GM21723 (cell line): ENCODE measurements around the gene PCK2.
A peak's percentile ranks its signal among the peaks of the same experiment; 100 is the strongest.

ENCODE experiments used
- ATAC-seq: cut with Tn5 transposase; IDR thresholded peaks from one replicate; pipeline ENCODE4 v1.9.1; 2021; ENCODE audit warnings: mild to moderate bottlenecking, moderate library complexity; ENCODE audit not compliant: unreplicated experiment

The PCK2 gene

DNA sequence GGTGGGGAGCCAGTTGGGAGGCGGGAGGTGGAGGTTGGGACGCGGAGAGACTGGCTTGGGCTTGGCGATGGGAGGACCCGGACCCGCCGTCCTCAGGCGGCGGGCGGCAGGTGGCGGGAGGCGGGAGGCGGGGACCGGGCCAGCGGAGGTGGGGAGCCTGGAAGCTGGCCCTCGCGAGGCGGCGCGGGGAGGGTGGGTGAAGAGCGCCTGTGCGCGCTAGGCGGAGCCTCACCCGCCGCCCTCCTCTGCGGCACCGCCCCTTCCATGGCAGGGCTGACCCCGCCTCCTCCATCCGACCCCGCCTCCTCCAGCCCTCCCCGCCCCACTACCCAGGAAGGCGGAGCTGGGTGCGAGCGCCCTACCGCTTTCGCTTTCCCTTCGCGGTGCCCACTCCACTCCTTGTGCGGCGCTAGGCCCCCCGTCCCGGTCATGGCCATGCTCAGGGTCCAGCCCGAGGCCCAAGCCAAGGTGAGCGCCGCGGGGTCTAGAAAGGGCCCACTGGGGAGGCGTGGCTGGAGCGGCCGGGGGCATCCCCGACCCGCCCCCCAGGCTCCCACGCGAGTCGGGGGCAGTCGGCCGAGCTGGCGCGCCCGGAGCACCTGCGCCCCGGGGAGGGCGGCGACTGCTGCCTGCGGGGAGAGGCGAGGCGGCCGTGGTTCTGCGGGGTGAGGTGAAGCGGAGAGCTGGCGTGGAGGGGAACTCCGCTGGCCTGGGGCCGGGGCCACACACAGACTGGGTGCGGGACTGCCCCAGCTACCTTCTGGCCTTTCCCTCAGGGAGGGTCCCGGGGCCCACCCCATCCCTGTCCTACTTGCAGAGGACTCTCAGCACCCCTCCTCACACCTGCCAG lies 41.9 kb downstream of the PCK2 start, which contains the start of gene PSME1:
TSS of gene PSME1 (plus strand) at position 361 of the 850 bp plus-strand sequence. CDS start at position 430, 69 bp downstream.
- ATAC-seq: peak; percentile 76

DNA sequence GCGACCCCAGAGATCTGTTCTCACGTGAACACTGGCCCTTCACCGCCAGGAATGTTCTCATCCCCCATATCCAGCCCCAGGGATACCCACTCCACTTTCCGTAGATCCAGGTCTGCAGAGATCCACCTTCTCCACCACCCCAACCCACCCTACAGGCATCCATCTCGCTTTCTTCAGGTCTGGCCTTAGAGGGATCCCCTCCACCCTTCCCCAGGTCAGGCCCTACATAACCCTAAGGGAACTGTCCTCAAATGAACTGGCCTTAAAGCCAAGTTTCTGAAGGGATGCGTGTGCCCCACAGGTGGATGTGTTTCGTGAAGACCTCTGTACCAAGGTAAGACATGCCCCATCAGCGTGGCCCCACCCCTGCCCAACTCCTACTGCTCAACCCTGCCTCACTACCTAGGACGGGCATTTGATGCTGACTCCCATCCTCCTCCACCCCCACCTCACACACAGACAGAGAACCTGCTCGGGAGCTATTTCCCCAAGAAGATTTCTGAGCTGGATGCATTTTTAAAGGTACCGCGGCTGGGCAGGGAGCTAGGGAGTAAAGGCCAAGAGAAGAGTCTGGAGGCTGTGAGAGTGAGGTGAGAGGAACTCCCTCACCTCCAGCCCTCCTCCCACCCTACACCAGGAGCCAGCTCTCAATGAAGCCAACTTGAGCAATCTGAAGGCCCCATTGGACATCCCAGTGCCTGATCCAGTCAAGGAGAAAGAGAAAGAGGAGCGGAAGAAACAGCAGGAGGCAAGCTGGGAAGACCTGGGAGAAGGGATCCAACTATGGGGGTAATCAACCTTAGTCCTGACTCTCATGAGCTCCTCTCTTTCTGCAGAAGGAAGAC lies 42.8 kb downstream of the PCK2 start:
- no peak for ATAC-seq

DNA sequence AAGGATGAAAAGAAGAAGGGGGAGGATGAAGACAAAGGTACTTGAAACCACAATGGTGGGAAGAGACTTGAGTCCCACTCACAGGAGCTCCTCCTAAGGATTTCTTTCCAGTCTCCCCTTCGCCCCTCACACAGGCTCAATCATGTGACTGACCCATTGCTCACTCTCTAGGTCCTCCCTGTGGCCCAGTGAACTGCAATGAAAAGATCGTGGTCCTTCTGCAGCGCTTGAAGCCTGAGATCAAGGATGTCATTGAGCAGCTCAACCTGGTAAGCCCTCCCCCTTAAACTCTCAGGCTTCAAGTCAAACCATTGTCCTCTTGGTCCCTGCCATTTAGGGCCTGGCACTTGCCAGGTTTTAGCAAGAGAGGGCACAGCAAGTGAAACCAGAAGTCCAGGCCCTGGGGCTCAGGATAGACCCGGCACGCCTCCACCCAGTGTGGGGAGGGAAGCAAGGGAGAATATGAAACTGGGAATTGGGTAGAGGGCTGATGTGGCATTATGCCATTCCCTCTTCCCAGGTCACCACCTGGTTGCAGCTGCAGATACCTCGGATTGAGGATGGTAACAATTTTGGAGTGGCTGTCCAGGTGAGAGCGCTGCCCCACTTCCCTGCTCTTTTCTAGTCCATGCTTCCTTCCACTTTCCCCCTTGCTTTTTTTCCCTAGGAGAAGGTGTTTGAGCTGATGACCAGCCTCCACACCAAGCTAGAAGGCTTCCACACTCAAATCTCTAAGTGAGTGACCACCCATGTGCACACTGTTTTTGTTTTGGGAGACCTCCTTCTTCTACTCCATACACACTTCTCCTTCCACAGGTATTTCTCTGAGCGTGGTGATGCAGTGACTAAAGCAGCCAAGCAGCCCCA lies 43.7 kb downstream of the PCK2 start:
- no peak for ATAC-seq

DNA sequence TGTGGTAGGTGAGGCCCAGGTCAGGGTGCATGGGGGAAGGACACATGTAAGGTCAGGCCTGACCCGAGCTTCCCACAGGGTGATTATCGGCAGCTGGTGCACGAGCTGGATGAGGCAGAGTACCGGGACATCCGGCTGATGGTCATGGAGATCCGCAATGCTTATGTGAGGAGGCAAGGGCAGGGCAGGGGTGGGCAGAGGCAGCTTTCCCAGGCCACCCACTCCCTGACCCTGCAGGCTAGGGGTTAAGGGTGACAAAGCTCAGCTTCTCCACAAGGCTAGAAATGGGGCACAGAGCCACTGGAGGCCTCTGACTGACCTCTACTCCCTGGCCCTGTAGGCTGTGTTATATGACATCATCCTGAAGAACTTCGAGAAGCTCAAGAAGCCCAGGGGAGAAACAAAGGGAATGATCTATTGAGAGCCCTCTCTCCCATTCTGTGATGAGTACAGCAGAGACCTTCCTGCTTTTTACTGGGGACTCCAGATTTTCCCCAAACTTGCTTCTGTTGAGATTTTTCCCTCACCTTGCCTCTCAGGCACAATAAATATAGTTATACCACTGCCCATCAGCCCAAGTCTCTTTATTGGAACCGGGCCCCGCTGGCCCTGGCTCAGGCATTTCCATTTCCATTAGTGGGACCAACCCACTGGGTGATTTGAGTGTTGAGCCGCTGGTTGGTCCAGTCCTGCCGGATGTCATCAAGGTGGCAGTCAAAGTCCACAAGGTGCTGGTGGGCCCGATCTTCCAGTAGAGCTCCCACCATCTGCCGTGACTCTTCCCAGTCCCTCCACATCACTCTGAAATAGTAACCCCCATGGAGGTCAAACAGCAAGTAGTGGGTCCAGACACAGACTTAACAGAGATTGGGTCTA lies 44.5 kb downstream of the PCK2 start:
- no peak for ATAC-seq

DNA sequence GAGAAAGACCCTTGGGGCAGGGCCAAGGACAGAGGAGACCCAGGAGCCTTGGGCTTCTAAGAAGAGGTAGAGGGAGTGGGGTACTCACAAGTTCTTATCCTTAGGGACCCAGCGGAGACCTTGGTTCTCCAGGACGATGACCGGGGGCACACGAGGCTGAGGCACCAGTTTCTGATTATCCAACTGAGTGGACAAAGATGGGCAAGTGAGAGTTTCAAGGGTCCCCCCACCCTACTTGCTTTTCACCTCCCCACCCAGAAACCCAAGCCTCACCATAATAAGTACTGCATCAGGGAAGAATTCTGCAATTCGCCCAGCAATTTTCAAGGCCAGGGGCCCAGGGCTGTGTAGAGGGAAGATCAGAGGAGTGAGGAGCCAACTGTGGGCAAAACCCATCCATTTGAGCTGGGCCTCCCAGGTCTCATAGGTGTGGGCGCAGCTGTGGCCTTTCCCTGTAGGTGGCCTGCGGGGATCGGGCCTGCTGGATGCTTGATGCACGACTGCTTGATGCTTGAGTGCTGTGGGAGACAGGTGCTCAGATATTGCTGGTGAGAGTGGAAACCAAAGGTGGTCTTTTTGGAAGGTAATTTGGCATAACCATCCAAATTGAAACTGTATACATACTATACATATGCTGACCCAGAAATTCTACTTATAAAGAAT lies 45.3 kb downstream of the PCK2 start:
- ATAC-seq: no peak

DNA sequence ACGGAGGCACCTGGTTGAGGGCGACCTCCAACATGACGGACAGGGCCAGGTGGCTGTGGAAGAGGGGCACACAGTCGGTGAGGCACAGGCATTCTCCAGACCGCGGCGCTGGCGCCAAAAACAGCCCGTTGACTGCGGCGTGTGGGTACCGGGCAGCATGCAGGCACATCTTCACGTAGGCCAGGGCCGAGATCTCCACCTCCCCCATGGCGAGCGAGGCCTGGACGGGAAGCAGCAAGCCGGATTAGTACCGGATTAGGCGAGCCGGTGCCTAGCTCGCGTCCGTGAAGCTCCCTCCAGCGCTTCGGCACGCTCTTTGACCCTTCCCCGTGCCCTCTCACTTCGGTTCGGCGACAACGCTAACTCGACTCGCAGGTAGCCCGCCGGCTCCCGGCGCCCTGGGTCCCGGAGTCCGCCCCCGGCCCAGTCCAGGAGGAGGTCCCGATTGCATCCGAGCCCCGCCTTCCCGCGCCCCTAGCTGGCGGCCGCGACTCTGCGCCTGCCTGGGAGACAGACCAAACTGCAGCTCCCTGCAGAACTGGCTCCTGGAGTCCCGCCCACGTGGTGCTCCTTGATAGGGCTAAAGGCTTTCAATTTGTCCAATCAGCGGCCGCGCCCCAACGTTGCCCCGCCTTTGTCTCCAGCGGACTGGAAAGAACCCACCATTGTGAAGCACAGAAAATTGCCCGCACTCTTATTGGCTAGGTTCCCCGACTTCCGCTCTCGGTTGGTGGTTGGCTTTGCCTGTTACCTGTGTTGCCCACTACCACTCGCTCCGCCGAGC lies 47.2 kb downstream of the PCK2 start, which contains the start of gene EMC9:
TSS of gene EMC9 (minus strand) at position 495 of the 784 bp plus-strand sequence. CDS start at position 208, 287 bp downstream.
- peak; percentile 85 for ATAC-seq

DNA sequence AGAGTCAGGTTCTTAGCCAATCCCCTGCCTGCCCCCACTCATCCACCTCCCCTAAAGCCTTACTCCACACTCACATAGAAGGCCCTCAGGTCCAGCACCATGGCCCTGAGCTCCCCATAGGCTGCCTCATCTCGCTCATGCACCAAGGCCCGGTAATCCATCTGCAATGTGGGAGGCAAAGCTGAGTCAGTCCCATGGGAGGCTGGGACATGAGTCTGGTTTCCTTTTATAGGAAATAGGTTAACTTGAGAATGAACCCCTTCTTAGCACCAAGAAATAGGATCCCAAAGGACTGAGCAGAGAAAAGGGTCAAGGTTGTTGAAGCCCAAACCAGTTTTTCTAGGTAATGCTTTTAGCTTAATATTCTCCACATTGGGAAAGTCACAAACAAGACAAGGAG lies 49.4 kb downstream of the PCK2 start:
- ATAC-seq: no peak

DNA sequence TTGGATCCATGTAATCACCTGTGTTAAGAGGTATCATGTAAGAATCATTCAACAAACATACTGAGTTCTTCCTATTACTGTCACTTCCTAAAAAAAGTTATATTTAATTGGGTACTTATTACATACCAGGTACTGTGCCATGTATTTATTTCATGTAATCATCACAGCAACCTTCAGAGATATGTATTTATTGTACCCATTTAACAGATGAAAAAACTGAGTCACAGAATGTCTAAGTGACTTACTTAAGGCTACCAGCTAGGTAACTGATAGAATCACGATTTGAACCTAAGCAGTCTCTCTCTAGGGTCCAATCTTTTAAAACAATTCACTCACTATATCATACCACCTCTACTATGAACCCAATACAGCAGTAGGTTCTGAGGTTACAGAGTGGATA lies 50.3 kb downstream of the PCK2 start:
- ATAC-seq: no peak

DNA sequence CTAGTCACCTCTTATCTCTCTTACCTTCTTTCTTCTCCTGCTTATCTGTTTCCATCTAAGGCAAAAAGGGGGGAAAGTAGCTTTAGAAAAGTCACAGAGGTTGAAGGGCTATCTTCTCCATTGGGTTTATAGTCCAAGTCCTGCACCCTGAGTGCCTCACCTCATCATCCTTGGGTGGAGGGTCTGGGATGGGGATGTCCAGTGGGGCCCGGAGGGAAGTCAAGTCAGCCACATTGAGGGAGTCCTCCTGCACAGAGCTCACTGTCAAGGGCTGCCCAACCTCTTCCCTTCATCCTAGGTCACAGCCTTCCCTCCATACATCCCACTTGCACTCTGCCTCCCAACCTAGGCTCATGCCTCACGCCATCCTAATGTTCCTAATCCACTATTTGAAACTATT lies 51.1 kb downstream of the PCK2 start:
- ATAC-seq: no peak

DNA sequence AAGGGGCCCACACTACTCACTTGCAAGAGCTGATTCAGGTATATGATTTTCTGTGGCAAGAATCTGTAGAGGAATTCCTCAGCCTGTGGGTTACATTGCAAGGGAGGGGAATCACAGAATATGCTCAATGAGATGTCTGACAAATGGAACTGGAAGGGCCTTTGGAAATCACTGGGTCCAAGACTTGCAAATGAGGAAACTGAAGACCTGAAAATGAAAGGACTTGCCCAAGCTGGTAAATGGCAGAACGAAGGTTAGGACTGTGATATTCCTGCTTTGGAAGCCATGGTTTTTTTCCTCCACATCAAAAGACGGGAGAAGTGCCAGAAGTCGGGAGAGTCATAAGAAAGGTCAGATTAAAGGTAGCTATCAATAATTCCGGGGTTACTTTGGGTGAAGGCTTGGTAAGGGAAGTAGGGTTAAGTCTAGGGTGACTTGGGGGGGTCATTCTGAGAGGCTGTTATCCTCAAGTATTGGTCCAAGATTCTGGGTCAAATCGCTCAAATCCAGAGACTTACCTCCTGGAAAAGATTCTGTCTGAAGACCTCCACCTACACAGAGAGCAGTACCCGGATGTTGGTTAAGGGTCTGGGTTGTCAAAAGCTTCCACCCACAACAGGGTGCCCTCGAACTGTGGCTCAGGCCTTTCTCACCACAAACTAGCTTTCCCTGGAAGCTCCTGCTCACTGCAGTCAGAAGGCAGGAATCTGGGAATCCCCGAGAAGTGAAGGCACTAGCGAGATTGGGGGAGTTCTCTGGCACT lies 51.8 kb downstream of the PCK2 start:
- ATAC-seq: no peak

DNA sequence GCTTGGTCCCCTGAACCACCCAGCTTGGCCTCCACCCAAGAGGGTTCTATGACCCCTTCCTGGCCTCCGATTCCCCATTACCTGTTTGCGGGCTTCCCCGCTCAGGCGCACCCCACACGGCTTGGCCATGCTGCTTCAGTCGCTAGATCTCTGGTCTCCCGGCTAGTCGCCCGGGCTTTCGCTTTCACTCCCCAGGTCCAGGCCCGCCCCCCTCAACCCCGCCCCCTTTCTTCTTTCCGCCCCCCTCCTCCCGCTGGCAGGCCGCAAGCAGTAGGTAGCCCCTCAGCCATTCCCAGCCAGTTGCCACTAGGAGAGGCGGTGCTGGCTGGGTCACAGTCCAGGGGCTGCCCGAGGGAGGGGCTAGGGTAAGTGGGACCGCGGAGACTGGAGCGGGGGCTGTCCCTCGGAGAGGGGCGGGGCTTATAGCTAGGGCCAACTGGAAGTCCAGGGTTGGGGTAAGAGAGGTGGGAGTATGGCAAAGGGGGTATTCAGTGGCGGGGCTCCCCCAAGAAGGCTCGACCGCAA lies 52.4 kb downstream of the PCK2 start, which contains the start of gene PSME2:
TSS of gene PSME2 (minus strand) at position 158 of the 525 bp plus-strand sequence. CDS start at position 129, 29 bp downstream.
- ATAC-seq: peak; percentile 64

DNA sequence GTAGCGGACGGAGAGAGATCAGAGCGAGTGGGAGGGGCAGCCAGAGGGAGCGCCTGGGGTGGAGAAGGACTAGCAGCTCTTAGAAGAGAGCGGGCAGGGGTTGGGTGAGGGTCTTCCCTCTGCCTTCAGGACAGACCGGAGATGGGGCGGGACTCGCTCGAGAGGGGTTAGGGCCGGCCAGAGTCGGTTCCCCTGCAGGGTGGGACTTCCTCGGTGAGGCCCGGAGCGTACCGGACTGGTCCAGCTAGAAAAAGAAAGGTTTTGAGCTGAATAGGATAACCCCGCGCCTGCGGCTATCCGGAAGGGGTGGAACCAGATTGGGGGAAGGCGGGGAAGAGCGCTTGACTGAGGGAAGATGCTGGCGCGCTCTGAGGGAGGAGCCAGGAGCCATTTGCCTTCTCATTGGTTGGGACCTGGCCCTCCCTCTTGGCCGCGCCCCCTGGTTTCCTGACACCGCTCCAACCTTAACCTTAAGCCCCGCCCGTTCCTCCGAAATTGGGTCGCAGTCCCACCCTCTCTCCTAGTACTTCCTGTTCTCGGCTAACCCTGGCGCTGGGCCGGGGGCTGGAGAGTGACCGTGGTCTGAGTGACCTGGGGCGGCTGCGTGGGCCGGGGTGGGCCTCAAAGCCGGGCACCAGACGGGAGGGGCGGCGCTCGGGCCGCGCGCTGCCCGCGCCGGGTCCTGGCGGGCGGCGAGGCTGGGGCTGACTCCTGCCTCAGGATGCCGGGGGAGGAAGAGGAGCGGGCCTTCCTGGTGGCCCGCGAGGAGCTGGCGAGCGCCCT lies 53.1 kb downstream of the PCK2 start, which contains the start of gene RNF31:
TSS of gene RNF31 (plus strand) at position 521 of the 783 bp plus-strand sequence. CDS start at position 722, 201 bp downstream.
- peak; percentile 87 for ATAC-seq

DNA sequence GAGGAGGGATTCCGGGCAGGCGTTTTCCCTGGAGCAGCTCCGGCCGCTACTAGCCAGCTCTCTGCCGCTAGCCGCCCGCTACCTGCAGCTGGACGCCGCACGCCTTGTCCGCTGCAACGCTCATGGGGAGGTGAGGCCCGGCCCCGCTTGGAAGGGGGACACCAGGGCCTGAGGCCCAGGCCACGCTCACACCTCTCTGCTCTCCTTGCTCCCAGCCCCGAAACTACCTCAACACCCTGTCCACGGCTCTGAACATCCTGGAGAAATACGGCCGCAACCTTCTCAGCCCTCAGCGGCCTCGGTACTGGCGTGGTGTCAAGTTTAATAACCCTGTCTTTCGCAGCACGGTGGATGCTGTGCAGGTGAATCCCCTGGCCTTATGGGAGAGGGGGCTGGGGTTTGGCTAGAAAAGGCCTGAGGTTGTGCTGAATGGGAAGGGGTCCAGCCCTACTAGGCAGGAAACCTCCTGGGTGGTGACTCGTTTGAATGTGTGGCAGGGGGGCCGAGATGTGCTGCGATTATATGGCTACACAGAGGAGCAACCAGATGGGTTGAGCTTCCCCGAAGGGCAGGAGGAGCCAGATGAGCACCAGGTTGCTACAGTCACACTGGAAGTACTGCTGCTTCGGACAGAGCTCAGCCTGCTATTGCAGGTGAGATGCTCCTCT lies 53.8 kb downstream of the PCK2 start:
- no peak for ATAC-seq

DNA sequence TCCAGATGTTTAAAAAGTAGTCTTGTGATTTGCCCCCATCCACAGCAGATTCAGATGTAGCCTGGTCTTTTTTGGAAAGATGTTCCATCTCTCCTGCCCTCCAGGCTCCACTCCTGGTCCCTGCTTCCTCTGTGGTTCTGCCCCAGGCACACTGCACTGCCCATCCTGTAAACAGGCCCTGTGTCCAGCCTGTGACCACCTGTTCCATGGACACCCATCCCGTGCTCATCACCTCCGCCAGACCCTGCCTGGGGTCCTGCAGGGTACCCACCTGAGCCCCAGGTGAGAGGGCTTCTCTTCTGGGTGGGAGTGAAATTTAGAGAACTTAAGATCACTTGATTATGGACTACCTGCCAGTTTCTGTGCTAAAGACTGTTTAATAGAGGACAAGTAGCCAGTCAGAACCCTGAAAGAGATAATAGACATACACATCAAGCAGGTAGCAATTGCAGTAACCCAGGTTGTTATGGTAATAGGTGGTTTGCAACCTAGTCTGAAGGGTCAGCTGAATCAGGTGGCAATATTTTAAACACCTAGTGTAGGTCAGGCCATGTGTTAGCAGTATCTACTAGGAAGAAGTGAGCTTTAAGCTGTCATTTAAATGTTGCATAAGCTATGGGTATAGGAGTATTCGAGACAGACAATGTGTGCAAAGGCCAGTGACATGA lies 55.3 kb downstream of the PCK2 start:
- ATAC-seq: no peak

DNA sequence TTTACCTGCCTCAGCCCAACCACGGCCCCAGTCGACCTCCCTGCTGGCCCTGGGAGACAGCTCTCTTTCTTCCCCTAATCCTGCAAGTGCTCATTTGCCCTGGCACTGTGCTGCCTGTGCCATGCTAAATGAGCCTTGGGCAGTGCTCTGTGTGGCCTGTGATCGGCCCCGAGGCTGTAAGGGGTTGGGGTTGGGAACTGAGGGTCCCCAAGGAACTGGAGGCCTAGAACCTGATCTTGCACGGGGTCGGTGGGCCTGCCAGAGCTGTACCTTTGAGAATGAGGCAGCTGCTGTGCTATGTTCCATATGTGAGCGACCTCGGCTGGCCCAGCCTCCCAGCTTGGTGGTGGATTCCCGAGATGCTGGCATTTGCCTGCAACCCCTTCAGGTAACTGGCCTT lies 56.0 kb downstream of the PCK2 start:
- ATAC-seq: no peak
